ENCODE results near the gene RESP18. TPM values are rescaled to one million over a fixed set of nuclear protein-coding genes. Genes with fewer than 3 reads are reported as not detected.

RESP18 gene
- total RNA-seq, 1 experiment from 2014 or later = not detected

DNA sequence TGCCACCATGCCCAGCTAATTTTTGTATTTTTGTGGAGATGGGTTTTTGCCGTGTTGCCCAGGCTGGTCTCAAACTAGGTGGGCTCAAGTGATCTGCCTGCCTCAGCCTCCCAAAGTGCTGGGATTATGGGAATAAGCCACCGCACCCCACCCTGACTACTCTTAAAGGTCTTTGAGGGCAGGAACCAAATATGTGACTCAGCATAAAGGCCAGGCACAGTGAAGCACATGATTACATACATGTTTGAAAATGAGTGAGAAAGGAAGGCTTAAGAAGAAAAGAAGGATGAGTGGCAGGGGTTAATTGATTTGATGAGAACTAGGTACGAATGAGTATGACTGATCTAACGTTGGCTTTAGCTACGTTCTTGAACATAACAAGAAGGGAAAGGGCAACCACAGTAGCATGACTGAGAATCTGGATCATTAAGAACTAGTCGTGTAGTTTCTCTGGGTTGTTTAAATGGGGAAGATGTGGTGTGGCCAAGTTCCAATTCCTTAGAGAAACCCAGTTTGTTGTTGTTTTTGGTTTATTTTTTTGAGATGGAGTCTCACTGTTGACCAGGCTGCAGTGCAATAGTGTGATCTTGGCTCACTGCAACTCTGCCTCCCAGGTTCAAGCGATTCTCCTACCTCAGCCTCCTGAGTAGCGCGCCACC is 6.8 kb downstream of the RESP18 start:
- POLR2A ChIA-PET = no interaction called here
- Histone ChIP-seq H3K9ac (ENCODE audit: low read length) (no peak overlapping the region), H3K36me3 (ENCODE audit: control insufficient read depth in 1 of 2, insufficient read depth in 2 of 2, low read length in 2 of 2) (no peaks in the 10 kb centered on the region), H3K4me2 (ENCODE audit: low read length) (no peak overlapping the region), H3K27ac (ENCODE audit: low read depth, low read length) (no peak overlapping the region), H3K9me2 (ENCODE audit: insufficient read depth) (no peaks in the 10 kb centered on the region), H3K79me2 (ENCODE audit: insufficient read depth, low read length) (no peaks in the 10 kb centered on the region), H3K27me3 (ENCODE audit: insufficient read depth, low read length) (peaks cover 49% of the 10 kb centered on the region; the same call in 1 of the 2 replicates), H4K20me1 (ENCODE audit: insufficient read depth) (no peaks in the 10 kb centered on the region), H2AFZ (ENCODE audit: low read depth, low read length, poor library complexity, severe bottlenecking) (no peak overlapping the region), H3K9me3 (ENCODE audit: control insufficient read depth in 1 of 2, insufficient read depth in 1 of 2, low read depth in 1 of 2, low read length in 2 of 2) (no peaks in the 10 kb centered on the region), H3K4me1 (ENCODE audit: control insufficient read depth in 1 of 2, insufficient read depth in 2 of 2, low read length in 2 of 2) (no peaks in the 10 kb centered on the region), H3K4me3 (replicated peaks in 1 of 2; ENCODE audit: low read depth in 1 of 2, low read length in 2 of 2) (no peak overlapping the region)
- intact Hi-C loops (cut with micrococcal nuclease) = no loop called here
- DNase-seq (ENCODE audit: low read depth, low spot score) (no peak), ATAC-seq (no peak)
- TF ChIP-seq EGR1 (IDR thresholded peaks at IDR 0.05; ENCODE audit: low read depth) = no peak
- no peak for TF ChIP-seq SP1 (IDR thresholded peaks at IDR 0.05; ENCODE audit: low read depth)
- TF ChIP-seq, protein P1, sequence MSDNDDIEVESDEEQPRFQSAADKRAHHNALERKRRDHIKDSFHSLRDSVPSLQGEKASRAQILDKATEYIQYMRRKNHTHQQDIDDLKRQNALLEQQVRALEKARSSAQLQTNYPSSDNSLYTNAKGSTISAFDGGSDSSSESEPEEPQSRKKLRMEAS (IDR thresholded peaks at IDR 0.05) = no peak
- no peak for TF ChIP-seq POLR2AphosphoS5 (IDR thresholded peaks at IDR 0.05; ENCODE audit: low read depth, low read length)
- no peak for TF ChIP-seq TCF7L2 (IDR thresholded peaks at IDR 0.05; ENCODE audit: borderline replicate concordance, extremely low read depth, insufficient read depth, insufficient read length)
- TF ChIP-seq SRF (IDR thresholded peaks at IDR 0.05; ENCODE audit: low read depth) = no peak
- no peak for TF ChIP-seq POLR2A (IDR thresholded peaks at IDR 0.05; ENCODE audit: borderline replicate concordance, extremely low read depth, insufficient read depth, insufficient read length)
- TF ChIP-seq EZH2phosphoT487 (IDR thresholded peaks at IDR 0.05; ENCODE audit: borderline replicate concordance) = no peak
- TF ChIP-seq SIN3A (IDR thresholded peaks at IDR 0.05; ENCODE audit: low read depth) = no peak
- no peak for TF ChIP-seq ZFX (IDR thresholded peaks at IDR 0.05)
- TF ChIP-seq CBX3 (IDR thresholded peaks at IDR 0.05; ENCODE audit: low read depth) = no peak
- TF ChIP-seq RAD21 (IDR thresholded peaks at IDR 0.05; ENCODE audit: low read depth) = no peak
- CTCF ChIA-PET = no interaction called here
- RAD21 ChIA-PET (ENCODE audit: low non-redundant PET in 1 of 2, low total read pairs in 2 of 2, uncharacterized antibody in 2 of 2, unreplicated experiment in 2 of 2) = no interaction called here
- no TSS peak for BruUV-seq (replicated peaks)

DNA sequence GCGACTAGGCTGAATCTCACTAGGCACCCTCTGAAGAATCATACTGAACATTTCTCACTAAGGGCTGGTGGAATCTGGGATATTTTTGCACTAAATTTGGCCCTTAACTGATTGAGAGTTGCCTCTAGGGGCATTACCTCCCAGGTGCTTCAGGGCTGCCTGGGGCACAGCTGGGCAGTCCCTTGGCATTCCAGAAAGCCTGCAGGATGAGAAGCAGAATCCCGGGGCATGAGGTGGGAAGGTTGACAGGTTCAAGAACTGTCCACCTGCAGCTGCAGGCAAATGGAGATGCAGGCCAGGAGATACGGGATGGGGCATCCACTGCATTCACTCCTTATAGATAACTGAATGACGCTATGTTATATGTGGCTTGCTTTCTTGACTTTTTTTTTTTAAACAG is 7.4 kb downstream of the RESP18 start:
- Histone ChIP-seq H3K27ac (ENCODE audit: low read depth, low read length) (no peak overlapping the region), H3K4me3 (replicated peaks in 1 of 2; ENCODE audit: low read depth in 1 of 2, low read length in 2 of 2) (no peak overlapping the region), H2AFZ (ENCODE audit: low read depth, low read length, poor library complexity, severe bottlenecking) (no peak overlapping the region), H3K27me3 (ENCODE audit: insufficient read depth, low read length) (peaks cover 48% of the 10 kb centered on the region; the same call in 1 of the 2 replicates), H3K4me1 (ENCODE audit: control insufficient read depth in 1 of 2, insufficient read depth in 2 of 2, low read length in 2 of 2) (no peaks in the 10 kb centered on the region), H3K9me2 (ENCODE audit: insufficient read depth) (no peaks in the 10 kb centered on the region), H3K9ac (ENCODE audit: low read length) (no peak overlapping the region), H3K79me2 (ENCODE audit: insufficient read depth, low read length) (no peaks in the 10 kb centered on the region), H3K36me3 (ENCODE audit: control insufficient read depth in 1 of 2, insufficient read depth in 2 of 2, low read length in 2 of 2) (no peaks in the 10 kb centered on the region), H4K20me1 (ENCODE audit: insufficient read depth) (no peaks in the 10 kb centered on the region), H3K9me3 (ENCODE audit: control insufficient read depth in 1 of 2, insufficient read depth in 1 of 2, low read depth in 1 of 2, low read length in 2 of 2) (no peaks in the 10 kb centered on the region), H3K4me2 (ENCODE audit: low read length) (no peak overlapping the region)
- no peak for DNase-seq (ENCODE audit: low read depth, low spot score)
- no peak for ATAC-seq
- ChIA-PET POLR2A (no interaction called here), RAD21 (ENCODE audit: low non-redundant PET in 1 of 2, low total read pairs in 2 of 2, uncharacterized antibody in 2 of 2, unreplicated experiment in 2 of 2) (no interaction called here), CTCF (no interaction called here)
- TF ChIP-seq POLR2A (IDR thresholded peaks at IDR 0.05; ENCODE audit: borderline replicate concordance, extremely low read depth, insufficient read depth, insufficient read length) (no peak), EGR1 (IDR thresholded peaks at IDR 0.05; ENCODE audit: low read depth) (no peak), CBX3 (IDR thresholded peaks at IDR 0.05; ENCODE audit: low read depth) (no peak), ELF1 (IDR thresholded peaks at IDR 0.05; ENCODE audit: borderline replicate concordance, low read depth) (no peak)
- TF ChIP-seq, protein P2, sequence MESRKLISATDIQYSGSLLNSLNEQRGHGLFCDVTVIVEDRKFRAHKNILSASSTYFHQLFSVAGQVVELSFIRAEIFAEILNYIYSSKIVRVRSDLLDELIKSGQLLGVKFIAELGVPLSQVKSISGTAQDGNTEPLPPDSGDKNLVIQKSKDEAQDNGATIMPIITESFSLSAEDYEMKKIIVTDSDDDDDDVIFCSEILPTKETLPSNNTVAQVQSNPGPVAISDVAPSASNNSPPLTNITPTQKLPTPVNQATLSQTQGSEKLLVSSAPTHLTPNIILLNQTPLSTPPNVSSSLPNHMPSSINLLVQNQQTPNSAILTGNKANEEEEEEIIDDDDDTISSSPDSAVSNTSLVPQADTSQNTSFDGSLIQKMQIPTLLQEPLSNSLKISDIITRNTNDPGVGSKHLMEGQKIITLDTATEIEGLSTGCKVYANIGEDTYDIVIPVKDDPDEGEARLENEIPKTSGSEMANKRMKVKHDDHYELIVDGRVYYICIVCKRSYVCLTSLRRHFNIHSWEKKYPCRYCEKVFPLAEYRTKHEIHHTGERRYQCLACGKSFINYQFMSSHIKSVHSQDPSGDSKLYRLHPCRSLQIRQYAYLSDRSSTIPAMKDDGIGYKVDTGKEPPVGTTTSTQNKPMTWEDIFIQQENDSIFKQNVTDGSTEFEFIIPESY (IDR thresholded peaks at IDR 0.05; ENCODE audit: extremely low read depth, insufficient replicate concordance, low read length) = no peak
- no TSS peak for BruUV-seq (replicated peaks)
- intact Hi-C loops (cut with micrococcal nuclease) = no loop called here
